LNCaP clone FGC (cell line): Measurements from ENCODE around the gene TRPM2.

ENCODE experiments used
- DNase-seq: peaks from one replicate; pipeline ENCODE4 v3.0.0-alpha.2; 2011; ENCODE audit warnings: low read depth
- H3K4me3 ChIP-seq: 2 replicates; pipeline ENCODE4 v1.5.1; 2011; ENCODE audit warnings: mild to moderate bottlenecking, low read depth, low read length, control low read depth
- TF ChIP-seq, protein P1 (sequence below): IDR thresholded peaks from 2 replicates; pipeline ENCODE4 v1.5.1; 2012; ENCODE audit warnings: mild to moderate bottlenecking; ENCODE audit not compliant: control insufficient read depth, insufficient read depth; ENCODE audit errors: extremely low read depth

TRPM2 gene

DNA sequence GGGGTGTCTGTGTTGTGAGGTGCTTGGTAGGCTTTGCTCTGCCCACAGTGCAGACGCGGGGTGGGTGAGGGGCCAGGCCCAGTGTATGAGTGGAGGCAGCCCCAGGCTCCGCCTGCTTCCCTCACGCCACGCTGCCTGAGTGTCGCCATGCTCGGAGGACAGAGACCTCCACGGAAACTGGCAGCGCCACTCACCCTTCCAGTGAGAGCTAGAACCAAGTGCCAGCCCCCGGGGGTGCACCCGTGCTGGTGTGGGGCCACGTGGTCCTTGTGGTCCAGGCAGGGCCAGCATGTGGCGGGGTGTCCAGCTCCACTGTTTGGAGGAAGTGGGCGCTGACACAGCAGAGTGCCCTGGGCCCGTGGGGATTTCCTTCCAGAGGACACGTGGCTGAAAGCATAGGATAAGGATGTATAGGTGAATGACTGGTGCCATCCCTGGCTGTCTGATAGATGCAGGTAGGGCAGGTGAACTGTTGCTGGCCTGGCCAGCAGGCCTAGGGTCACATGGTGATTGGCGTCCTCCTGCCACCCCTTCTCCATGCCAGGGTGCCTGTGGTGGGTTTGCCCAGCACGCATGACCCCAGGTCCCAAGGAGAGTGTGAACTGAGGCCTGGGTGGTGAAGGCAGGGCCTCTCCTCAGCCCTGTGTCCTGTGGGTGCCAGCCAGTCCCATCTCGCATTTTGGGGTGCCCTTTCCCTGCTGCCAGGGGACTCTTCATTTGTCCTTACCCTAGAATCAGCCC, 105.7 kb downstream of the TRPM2 start:
- no peak for DNase-seq
- no peak overlapping the region for H3K4me3 ChIP-seq
- TF ChIP-seq, protein P1, sequence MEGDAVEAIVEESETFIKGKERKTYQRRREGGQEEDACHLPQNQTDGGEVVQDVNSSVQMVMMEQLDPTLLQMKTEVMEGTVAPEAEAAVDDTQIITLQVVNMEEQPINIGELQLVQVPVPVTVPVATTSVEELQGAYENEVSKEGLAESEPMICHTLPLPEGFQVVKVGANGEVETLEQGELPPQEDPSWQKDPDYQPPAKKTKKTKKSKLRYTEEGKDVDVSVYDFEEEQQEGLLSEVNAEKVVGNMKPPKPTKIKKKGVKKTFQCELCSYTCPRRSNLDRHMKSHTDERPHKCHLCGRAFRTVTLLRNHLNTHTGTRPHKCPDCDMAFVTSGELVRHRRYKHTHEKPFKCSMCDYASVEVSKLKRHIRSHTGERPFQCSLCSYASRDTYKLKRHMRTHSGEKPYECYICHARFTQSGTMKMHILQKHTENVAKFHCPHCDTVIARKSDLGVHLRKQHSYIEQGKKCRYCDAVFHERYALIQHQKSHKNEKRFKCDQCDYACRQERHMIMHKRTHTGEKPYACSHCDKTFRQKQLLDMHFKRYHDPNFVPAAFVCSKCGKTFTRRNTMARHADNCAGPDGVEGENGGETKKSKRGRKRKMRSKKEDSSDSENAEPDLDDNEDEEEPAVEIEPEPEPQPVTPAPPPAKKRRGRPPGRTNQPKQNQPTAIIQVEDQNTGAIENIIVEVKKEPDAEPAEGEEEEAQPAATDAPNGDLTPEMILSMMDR = no peak

DNA sequence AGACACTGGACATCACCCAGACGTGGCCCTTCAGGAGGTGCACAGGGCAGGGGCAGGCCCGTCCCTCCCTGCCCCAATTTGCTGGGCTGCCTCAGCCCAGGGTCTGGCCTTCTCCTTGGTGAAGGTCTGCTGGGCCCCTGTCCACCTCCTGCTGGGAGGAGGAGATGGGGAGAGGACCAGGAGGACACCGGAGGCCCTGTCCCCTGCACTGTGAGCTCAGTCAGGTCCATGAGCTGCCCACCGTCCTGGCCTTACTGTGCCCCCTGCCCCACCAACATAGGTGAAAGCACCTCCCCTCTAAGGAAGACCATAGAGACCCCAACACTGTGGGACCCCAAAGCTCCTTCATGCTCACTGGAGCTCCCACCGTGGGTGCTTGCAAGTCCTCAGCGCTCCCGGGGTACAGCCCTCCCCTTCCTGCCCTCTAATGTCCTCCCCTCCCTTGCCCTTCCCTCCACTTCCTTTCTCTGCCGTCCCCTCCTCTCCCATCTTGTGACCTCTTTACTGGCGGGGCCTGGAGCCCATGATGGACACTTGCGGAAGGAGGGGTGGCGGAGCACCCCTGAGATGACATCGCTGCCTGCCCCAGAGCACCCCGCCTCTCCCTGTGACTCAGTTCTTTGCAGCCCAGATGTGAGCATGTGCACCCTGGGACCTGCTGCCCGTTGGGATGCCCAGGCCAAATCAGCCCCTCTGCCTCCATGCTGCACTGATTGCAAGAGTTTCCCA, 106.5 kb downstream of the TRPM2 start:
- DNase-seq = no peak
- H3K4me3 ChIP-seq = no peak overlapping the region
- TF ChIP-seq, protein P1 = no peak

GRCh38 chr21:44460441-44460755, 107.0 kb downstream of the TRPM2 start:
- TF ChIP-seq, protein P1 = no peak
- no peak for DNase-seq
- H3K4me3 ChIP-seq = no peak overlapping the region

DNA sequence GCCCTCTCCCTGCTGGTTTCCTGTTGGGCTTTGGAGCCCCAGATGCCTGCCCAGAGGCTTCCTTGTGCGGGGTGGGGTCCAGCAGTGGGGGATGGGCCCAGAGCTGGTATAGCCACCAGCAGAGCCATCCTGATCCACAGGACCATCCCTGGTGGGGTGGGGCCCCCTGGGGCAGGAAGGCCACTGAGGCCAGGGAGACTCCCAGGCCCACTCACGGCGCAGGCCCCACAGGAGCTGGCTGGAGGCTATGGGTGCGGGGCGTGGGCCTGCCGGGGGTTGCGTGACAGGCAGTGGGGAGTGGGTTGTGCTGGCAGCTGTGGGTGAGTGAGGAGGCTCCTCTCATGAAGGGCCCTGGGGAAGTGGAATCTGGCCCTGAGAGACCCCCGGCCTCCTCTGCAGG, 107.6 kb downstream of the TRPM2 start:
- TF ChIP-seq, protein P1 = no peak
- no peak for DNase-seq
- no peak overlapping the region for H3K4me3 ChIP-seq

- DNase-seq = no peak
- H3K4me3 ChIP-seq = no peak overlapping the region
- TF ChIP-seq, protein P1 = peak; percentile 24; the same call in 1 of the 2 replicates
Measured at GRCh38 chr21:44461464-44462001, 108.1 kb downstream of the TRPM2 start.

DNA sequence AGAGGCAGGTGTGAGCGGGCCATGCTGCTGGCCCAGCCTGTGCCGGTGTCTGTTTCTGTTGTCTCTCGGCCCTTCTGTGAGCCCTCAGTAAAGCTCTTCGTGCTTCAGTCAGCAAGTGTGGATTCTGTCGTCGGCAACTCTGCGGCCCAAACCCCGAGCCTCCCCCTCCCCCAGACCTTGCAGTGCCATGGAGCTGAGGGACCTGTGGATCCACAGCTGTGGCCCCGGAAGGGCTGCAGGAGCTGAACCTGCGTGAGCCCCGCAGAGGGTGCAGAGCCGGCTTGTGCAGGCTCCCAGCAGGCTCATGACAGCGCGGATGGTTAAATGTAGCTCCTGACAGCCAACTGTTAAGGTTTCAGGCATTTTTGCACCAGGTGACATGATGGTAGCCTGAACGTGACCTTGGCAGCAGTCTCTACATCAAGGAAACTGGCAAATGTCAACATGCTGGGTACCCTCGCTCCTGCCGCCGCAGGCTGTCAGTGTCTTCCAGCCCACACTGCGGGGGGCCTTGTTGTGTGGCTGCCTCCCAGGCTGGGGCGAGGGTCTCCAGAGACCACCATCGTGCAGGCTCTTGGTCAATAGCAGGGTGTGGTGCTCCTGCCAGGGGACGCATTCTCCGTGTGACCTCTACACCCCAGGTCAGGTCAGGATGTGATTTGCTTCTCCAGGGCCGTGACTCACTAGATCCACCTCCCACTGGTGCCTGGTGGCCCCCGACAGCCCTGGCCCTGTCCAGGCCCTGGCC, 108.8 kb downstream of the TRPM2 start:
- no peak overlapping the region for H3K4me3 ChIP-seq
- no peak for DNase-seq
- TF ChIP-seq, protein P1 = no peak
